ENCODE data around the gene GARNL3. TPM values are rescaled to one million over a fixed set of nuclear protein-coding genes. Genes with fewer than 3 reads are reported as not detected.

GARNL3 gene, protein sequence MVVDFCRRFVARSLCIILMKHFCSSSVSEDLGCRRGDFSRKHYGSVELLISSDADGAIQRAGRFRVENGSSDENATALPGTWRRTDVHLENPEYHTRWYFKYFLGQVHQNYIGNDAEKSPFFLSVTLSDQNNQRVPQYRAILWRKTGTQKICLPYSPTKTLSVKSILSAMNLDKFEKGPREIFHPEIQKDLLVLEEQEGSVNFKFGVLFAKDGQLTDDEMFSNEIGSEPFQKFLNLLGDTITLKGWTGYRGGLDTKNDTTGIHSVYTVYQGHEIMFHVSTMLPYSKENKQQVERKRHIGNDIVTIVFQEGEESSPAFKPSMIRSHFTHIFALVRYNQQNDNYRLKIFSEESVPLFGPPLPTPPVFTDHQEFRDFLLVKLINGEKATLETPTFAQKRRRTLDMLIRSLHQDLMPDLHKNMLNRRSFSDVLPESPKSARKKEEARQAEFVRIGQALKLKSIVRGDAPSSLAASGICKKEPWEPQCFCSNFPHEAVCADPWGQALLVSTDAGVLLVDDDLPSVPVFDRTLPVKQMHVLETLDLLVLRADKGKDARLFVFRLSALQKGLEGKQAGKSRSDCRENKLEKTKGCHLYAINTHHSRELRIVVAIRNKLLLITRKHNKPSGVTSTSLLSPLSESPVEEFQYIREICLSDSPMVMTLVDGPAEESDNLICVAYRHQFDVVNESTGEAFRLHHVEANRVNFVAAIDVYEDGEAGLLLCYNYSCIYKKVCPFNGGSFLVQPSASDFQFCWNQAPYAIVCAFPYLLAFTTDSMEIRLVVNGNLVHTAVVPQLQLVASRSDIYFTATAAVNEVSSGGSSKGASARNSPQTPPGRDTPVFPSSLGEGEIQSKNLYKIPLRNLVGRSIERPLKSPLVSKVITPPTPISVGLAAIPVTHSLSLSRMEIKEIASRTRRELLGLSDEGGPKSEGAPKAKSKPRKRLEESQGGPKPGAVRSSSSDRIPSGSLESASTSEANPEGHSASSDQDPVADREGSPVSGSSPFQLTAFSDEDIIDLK
- 10 to 100 TPM in 6 of 8 experiments, 1 to 10 TPM in 2; 1.0 to 21.8 (median 15.9) TPM for total RNA-seq

DNA sequence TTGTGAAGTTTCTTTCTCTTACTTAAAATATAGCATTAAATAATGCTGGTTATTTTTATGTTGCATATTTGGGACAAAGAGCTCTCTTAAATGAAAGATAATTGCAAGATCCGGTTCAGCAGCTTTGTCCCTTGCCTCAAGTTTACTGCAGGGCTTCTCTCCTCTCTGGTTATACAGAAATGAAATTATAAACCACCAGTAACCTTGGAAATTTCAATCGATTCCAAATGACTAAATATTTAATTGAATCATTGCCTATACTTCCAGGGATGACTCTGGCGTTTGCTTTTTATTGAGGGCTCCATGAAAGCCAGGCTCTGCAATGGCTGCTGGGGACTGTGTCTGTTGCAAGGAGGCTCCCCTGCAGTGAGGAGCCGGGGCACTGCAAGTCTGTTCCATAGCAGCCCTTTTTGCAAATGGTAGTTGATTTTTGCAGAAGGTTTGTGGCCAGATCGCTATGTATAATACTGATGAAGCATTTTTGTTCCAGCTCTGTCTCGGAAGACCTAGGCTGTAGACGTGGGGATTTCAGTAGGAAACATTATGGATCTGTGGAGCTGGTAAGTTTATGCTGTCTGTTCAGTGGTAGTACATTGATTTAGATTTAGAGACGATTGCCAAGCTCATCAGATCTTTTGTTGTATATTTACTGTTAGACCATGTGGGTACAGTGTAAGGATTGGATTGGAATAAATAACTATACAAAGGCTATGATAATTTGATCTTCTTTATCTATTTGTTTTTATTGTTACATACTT, at the start of gene GARNL3:
GARNL3 (plus strand) TSS at position 313 of the 758 bp plus-strand sequence; CDS start at position 417, 104 bp downstream.
- peak in 6 of 8 experiments; percentile 72 to 84 (median 80) for ATAC-seq (replicated peaks in 6 of 8)
- H3K27ac ChIP-seq, result no peak within 1 kb of the TSS
- H3K4me1 ChIP-seq (replicated peaks in 1 of 2), result peaks cover 5 to 19% of the 10 kb centered on the region in 2 donors
- WGBS, 10 experiments, result 3 to 83% (median 37%) methylated on average over 1 to 7 of the region's 8 CpGs
- peak within 1 kb of the TSS in 2 of 5 donors; percentile 8 to 24 for H3K4me3 ChIP-seq
- in situ Hi-C loops (cut with MboI; ENCODE audit: low pct_unique_long_range_greater_than_20kb in 2 of 9, low sequenced_read_pairs in 9 of 9, unreplicated experiment in 9 of 9), result no loop called here

- Histone ChIP-seq H3K4me1 (replicated peaks in 1 of 2) (no peaks in the 10 kb centered on the region), H3K4me3 (no peak overlapping the region), H3K27ac (no peak overlapping the region)
- whole genome bisulfite sequencing, 10 experiments, result 60 to 100% (median 73%) methylated on average over 1 to 6 of the region's 14 CpGs; no CpG with 5 or more reads in 4 of the 10 experiments
- ATAC-seq (replicated peaks in 6 of 8), result no peak
- in situ Hi-C loops (cut with MboI; ENCODE audit: low pct_unique_long_range_greater_than_20kb in 2 of 9, low sequenced_read_pairs in 9 of 9, unreplicated experiment in 9 of 9), result loop anchor here in 5 of 9 experiments (10.0 to 25.0 kb wide), 4 partner anchors 122 to 278 kb away; partner anchors contain the start of gene SLC2A8 (in 1 of the 5)
Observed at GRCh38 chr9:127215268-127216209, 49.0 kb upstream of the GARNL3 start.

DNA sequence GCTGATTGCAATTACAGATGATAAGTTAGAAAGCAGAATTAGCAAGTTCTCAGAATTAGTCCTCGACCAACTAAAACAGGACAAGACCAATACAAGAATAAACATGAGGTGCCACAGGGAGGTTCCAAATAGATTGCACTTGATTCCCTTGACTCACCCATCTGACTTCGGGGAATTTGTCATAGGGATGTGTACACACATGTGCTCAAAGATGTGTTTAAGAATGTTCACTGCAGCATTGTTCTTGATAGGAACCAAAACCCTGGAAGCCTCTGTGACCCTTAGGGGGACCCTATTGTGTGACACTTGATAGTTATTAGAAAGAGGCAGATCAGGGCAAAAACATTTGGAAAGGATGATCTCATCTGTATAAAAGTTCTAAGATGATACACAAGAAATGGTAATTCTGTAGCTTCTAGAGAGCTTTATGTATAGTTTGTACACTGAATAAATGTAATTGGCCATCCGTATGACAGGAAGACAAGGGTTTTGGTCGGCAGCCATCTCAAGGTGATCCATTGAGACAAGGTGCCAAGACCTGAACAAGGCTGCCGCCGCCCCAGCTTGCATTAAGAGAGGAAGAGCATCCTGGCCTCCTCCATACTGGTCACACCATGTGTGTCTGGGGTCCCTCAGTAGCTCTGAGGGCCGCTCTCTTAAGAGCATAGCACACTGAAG, 48.2 kb upstream of the GARNL3 start:
- 20 to 100% (median 84%) methylated on average over 1 to 5 of the region's 7 CpGs; no CpG with 5 or more reads in 1 of the 10 experiments for WGBS, 10 experiments
- in situ Hi-C loops (cut with MboI; ENCODE audit: low pct_unique_long_range_greater_than_20kb in 2 of 9, low sequenced_read_pairs in 9 of 9, unreplicated experiment in 9 of 9), result loop anchor here in 5 of 9 experiments (10.0 to 25.0 kb wide), 4 partner anchors 121 to 279 kb away; partner anchors contain the start of gene SLC2A8 (in 1 of the 5)
- no peaks in the 10 kb centered on the region for H3K4me1 ChIP-seq (replicated peaks in 1 of 2)
- peak in 1 of 8 experiments; percentile 36 for ATAC-seq (replicated peaks in 6 of 8)
- H3K27ac ChIP-seq, result no peak overlapping the region
- H3K4me3 ChIP-seq, result no peak overlapping the region

DNA sequence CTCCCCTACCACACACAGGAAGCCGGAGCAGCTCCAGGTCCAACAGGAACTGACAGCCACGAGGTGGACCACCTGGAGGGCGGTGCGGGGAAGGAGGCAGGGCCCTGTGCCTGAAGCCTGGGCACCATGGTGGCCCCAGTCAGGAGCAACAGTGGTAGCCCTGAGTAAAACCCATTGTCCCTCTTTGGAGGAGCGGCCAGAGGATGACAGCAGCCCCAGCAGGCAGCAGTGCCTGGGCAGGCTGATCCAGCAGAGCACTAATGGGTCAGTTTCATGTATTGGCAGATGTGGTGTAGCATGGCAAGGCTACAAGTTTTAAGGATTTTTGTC, 47.7 kb upstream of the GARNL3 start:
- H3K4me3 ChIP-seq, result no peak overlapping the region
- H3K27ac ChIP-seq, result no peak overlapping the region
- in situ Hi-C loops (cut with MboI; ENCODE audit: low pct_unique_long_range_greater_than_20kb in 2 of 9, low sequenced_read_pairs in 9 of 9, unreplicated experiment in 9 of 9), result loop anchor here in 5 of 9 experiments (10.0 to 25.0 kb wide), 4 partner anchors 120 to 280 kb away; partner anchors contain the start of gene SLC2A8 (in 1 of the 5)
- WGBS, 10 experiments, result 58 to 100% (median 87%) methylated on average over 1 to 4 of the region's 5 CpGs; no CpG with 5 or more reads in 6 of the 10 experiments
- no peak for ATAC-seq (replicated peaks in 6 of 8)
- H3K4me1 ChIP-seq (replicated peaks in 1 of 2), result no peaks in the 10 kb centered on the region

DNA sequence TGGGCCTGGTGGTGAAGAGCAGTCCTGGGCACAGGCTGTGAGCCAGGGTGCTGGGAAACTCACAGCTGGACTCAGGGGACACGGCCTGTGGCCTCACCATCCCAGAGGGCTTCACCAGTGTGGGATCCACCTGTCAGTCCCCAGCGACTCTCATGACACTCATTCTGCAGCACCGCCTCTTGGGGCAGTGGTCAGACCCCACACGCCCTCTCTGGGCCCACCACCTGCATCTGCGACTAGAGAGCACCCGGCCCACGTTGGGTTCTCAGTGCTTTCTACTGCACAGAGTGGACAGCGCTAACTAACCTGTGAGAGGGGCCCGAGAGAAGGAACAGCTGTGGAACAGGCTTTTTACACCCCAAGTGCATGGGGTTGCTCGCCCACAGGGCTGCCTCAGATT, 45.8 kb upstream of the GARNL3 start:
- in situ Hi-C loops (cut with MboI; ENCODE audit: low pct_unique_long_range_greater_than_20kb in 2 of 9, low sequenced_read_pairs in 9 of 9, unreplicated experiment in 9 of 9), result loop anchor here in 5 of 9 experiments (10.0 to 25.0 kb wide), 4 partner anchors 118 to 282 kb away; partner anchors contain the start of gene SLC2A8 (in 1 of the 5)
- peak in 2 of 8 experiments; percentile 9 to 17 for ATAC-seq (replicated peaks in 6 of 8)
- 68 to 100% methylated on average over 1 to 5 of the region's 10 CpGs; no CpG with 5 or more reads in 8 of the 10 experiments for WGBS, 10 experiments
- H3K27ac ChIP-seq, result no peak overlapping the region
- H3K4me1 ChIP-seq (replicated peaks in 1 of 2), result no peaks in the 10 kb centered on the region
- no peak overlapping the region for H3K4me3 ChIP-seq

- no peak overlapping the region for H3K27ac ChIP-seq
- H3K4me3 ChIP-seq, result no peak overlapping the region
- 50 to 100% (median 82%) methylated on average over 1 to 6 of the region's 6 CpGs; no CpG with 5 or more reads in 4 of the 10 experiments for WGBS, 10 experiments
- no peaks in the 10 kb centered on the region for H3K4me1 ChIP-seq (replicated peaks in 1 of 2)
- no peak for ATAC-seq (replicated peaks in 6 of 8)
- in situ Hi-C loops (cut with MboI; ENCODE audit: low pct_unique_long_range_greater_than_20kb in 2 of 9, low sequenced_read_pairs in 9 of 9, unreplicated experiment in 9 of 9), result loop anchor here in 5 of 9 experiments (10.0 to 25.0 kb wide), 4 partner anchors 118 to 282 kb away; partner anchors contain the start of gene SLC2A8 (in 1 of the 5)
Observed at GRCh38 chr9:127219520-127219919, 45.1 kb upstream of the GARNL3 start.

GRCh38 chr9:127221695-127222094, 42.9 kb upstream of the GARNL3 start:
- WGBS, 10 experiments, result 0 to 93% (median 50%) methylated on average over 1 to 2 of the region's 2 CpGs; no CpG with 5 or more reads in 3 of the 10 experiments

DNA sequence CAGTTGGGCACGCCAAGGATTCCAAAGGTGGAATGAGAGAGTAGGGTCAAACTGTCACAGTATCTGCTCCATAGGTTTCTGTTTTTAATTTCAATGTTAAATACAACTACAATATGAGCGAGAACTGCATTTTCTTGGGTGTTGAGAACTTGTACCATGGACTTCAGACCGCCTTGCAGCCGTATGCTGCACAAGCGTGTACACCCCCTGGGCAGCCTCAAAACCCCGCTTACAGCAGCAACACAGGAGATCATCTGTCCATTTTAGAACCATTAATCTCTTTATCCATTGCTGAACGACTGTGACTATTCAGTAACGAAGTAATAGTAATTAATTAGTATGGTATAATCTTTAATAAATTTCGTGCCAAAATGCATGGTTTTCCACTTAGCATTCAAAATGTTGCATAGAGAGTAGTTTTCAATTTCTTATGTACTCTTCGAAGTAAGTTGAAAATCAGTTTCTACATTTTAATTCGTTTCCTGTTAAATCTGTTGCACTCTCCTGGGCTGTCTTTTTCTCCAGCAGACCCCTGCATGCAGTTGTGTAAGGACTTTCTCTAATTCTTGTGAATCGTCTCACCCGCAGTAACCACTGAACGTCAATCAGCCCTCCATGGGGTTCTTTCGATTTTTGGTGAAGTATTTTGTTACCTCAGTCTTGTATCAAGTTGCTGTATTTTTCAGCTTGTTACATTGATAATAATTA, 42.0 kb upstream of the GARNL3 start:
- no peak overlapping the region for H3K27ac ChIP-seq
- no peak for ATAC-seq (replicated peaks in 6 of 8)
- in situ Hi-C loops (cut with MboI; ENCODE audit: low pct_unique_long_range_greater_than_20kb in 2 of 9, low sequenced_read_pairs in 9 of 9, unreplicated experiment in 9 of 9), result loop anchor here in 4 of 9 experiments (25.0 kb wide), 3 partner anchors 115 to 285 kb away; partner anchors contain the start of gene SLC2A8 (in 1 of the 4)
- 57 to 85% (median 73%) methylated on average over 4 to 15 of the region's 15 CpGs for WGBS, 10 experiments
- peaks cover 3 to 5% of the 10 kb centered on the region in 2 donors for H3K4me1 ChIP-seq (replicated peaks in 1 of 2)
- H3K4me3 ChIP-seq, result no peak overlapping the region

More at GRCh38 chr9:127221695-127222094, 42.9 kb upstream of the GARNL3 start:
- no peak overlapping the region for H3K27ac ChIP-seq
- ATAC-seq (replicated peaks in 6 of 8), result no peak
- in situ Hi-C loops (cut with MboI; ENCODE audit: low pct_unique_long_range_greater_than_20kb in 2 of 9, low sequenced_read_pairs in 9 of 9, unreplicated experiment in 9 of 9), result loop anchor here in 4 of 9 experiments (25.0 kb wide), 3 partner anchors 116 to 284 kb away; partner anchors contain the start of gene SLC2A8 (in 1 of the 4)
- peaks cover 3 to 5% of the 10 kb centered on the region in 2 donors for H3K4me1 ChIP-seq (replicated peaks in 1 of 2)
- H3K4me3 ChIP-seq, result no peak overlapping the region

DNA sequence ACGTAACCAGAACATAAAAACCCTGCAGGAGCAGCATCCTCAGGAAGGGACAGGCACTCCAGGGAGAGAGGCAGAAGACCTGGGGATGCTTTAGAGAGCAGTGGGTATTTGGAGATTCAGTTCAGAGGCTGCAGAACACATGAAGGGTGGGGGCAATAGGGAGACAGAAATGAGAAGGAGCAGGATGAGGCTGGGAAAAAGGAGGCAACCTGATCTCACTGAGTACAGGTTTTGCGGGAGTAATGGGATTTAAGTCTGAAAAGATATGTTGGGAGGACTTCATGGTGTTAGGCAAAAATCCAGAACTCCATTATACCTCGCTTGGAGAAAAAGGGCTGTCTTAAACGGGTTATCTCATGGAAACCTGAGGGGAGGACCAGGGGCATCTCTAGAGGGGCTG, 41.3 kb upstream of the GARNL3 start:
- in situ Hi-C loops (cut with MboI; ENCODE audit: low pct_unique_long_range_greater_than_20kb in 2 of 9, low sequenced_read_pairs in 9 of 9, unreplicated experiment in 9 of 9), result loop anchor here in 4 of 9 experiments (25.0 kb wide), 3 partner anchors 114 to 286 kb away; partner anchors contain the start of gene SLC2A8 (in 1 of the 4)
- peaks cover 3 to 5% of the 10 kb centered on the region in 2 donors for H3K4me1 ChIP-seq (replicated peaks in 1 of 2)
- ATAC-seq (replicated peaks in 6 of 8), result no peak
- no peak overlapping the region for H3K27ac ChIP-seq
- H3K4me3 ChIP-seq, result no peak overlapping the region
- 22 to 82% (median 36%) methylated on average over 1 to 4 of the region's 4 CpGs; no CpG with 5 or more reads in 2 of the 10 experiments for WGBS, 10 experiments

GRCh38 chr9:127223810-127224177, 40.8 kb upstream of the GARNL3 start:
- no peak overlapping the region for H3K27ac ChIP-seq
- WGBS, 10 experiments, result 0 to 82% (median 40%) methylated on average over 1 to 6 of the region's 8 CpGs; no CpG with 5 or more reads in 5 of the 10 experiments
- H3K4me3 ChIP-seq, result peak overlapping the region; percentile 53 to 76 (median 62)
- H3K4me1 ChIP-seq (replicated peaks in 1 of 2), result peaks cover 3 to 5% of the 10 kb centered on the region in 2 donors
- ATAC-seq (replicated peaks in 6 of 8), result no peak
- in situ Hi-C loops (cut with MboI; ENCODE audit: low pct_unique_long_range_greater_than_20kb in 2 of 9, low sequenced_read_pairs in 9 of 9, unreplicated experiment in 9 of 9), result loop anchor here in 4 of 9 experiments (25.0 kb wide), 3 partner anchors 114 to 286 kb away; partner anchors contain the start of gene SLC2A8 (in 1 of the 4)
